Keratinocyte (primary cell): ENCODE results near the gene NFATC4.

Experiments used
- CTCF ChIP-seq, 3 experiments: IDR thresholded peaks in 1 of 3; conservative IDR thresholded peaks in 1 of 3; optimal IDR thresholded peaks in 1 of 3; 2 replicates in 2 of 3; 3 replicates in 1 of 3; pipeline versions ENCODE3 to v1.5.1; 2011; ENCODE audit warnings: low read length in 3 of 3, mild to moderate bottlenecking in 3 of 3, moderate library complexity in 2 of 3, control low read depth in 1 of 3, inconsistent platforms in 1 of 3; ENCODE audit not compliant: insufficient read depth in 2 of 3; ENCODE audit errors: extremely low read depth in 1 of 3
- EZH2 ChIP-seq: IDR thresholded peaks from one replicate; pipeline ENCODE4 v1.6.1; 2012; ENCODE audit warnings: inconsistent platforms, mild to moderate bottlenecking, low read length, moderate library complexity

DNA sequence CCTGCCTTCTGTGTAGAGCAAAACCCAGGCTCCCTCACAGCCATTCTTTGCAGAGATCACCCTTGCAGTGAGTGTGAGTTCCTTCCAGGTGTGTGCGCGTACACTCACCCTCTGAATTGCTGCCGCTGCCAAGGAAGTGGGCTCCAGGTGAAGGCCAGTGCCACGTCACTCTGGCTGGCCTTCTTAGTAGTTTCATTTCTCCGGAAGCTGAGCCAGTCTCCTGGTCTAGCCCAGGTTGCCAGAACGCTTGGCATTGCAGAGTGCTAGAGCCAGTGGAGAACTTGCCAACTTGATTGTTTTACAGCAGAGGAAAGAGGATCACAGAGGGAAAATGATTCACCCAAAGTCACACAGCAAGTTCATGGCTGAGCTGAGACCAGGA, 50.5 kb downstream of the NFATC4 start:
- TF ChIP-seq CTCF (optimal IDR thresholded peaks at IDR 0.05 in 1 of 3, IDR thresholded peaks at IDR 0.05 in 1 of 3, conservative IDR thresholded peaks at IDR 0.05 in 1 of 3; ENCODE audit: extremely low read depth in 1 of 3, insufficient read depth in 2 of 3, low read length in 3 of 3), result no peak
- TF ChIP-seq EZH2, result no peak
